Activated gamma-delta T cell treated with anti-CD3 and anti-CD28 coated beads, Interleukin-2, amount 50 U/mL, for 16 hours (primary cell): ENCODE data around the gene SLC35F6.

Experiments
- DNase-seq: peaks from one replicate; pipeline ENCODE4 v3.0.0-alpha.2; 2020; ENCODE audit warnings: low read depth

SLC35F6 gene

GRCh38 chr2:26822877-26823276 lies 58.8 kb downstream of the SLC35F6 start:
- DNase-seq = no peak
